ENCODE results near the gene EVX1.
A peak's percentile ranks its signal among the peaks of the same experiment; 100 is the strongest.

Gene EVX1

DNA sequence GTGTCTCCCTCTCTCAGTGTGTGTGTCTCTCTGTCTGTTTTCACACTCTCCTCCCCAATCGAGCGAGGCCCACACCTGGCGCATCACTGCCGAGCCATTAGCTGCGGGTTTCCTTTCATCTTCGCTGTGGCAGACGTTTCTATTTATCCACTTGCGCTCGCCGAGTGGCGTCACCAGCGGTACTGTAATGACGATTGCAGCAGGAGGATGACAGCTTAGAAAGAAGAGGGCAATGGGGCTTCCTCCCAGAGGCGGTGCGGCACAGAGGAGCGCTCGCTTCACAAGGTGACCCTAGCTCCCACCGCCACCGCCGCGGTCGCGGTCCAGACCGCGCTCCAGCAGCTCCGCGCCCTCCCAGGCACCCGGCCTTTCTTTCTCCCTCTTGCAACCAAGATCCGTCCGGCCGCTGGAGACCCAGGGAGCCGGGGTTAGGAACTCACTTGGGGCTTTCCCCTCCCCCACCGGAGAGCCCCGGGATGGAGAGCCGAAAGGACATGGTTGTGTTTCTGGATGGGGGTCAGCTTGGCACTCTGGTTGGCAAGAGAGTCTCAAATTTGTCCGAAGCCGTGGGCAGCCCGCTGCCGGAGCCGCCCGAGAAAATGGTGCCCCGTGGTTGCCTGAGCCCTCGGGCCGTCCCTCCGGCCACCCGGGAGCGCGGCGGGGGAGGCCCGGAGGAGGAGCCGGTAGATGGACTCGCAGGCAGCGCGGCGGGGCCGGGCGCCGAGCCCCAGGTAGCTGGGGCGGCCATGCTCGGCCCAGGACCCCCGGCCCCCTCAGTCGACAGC, at the start of gene EVX1:
EVX1 (plus strand) TSS at position 248 of the 785 bp plus-strand sequence; CDS start at position 477, 229 bp downstream.
- peak; percentile 72 for DNase-seq

DNA sequence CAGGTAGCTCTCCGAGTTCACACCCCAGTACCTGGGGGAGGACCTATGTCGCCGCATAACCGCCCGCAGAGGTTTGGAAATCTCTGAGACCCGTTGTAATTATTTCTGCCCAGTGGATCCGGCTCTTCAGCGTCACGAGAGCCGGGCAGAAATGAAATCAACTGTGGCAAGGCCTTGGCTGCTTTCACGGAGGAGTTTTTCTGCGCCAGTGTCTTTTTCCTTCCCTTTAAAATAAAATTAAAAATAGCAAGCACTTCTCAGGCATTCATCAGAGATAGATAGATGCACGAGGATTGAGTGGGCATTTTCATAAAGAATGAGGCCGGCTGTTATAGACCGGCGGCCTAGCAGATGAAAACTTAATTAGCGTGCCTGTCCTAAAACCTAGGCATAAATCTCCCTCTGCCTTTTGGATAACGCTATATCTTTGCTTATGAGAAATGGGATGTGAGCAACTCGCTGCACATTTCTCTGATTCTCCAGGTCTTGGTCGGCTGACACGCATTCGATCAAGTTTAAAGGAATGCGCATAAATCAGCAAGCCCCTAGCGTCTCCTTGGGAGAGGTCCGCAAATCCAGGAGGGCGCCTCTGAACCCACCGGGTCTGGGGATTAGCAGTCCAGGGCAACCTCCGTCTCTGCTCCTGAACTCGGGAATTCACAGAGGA, 49.1 kb upstream of the EVX1 start:
- peak; percentile 69 for DNase-seq

DNA sequence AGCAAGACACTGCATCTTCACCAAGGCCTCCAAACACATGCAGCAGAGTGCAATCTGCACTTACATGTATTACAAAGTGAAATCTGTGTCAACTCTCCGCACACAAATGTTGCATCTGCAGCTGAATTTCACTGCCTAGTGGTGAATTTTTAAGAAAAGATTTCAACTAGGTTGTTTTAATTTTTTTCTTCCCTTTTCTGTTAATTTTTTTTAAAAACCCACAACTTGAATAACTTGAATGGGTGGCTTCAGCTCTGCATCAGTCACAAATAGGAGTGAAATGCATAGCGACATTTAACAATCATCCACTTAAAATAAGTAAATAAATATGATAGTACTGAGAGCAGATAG, 48.6 kb upstream of the EVX1 start:
- no peak for DNase-seq

DNA sequence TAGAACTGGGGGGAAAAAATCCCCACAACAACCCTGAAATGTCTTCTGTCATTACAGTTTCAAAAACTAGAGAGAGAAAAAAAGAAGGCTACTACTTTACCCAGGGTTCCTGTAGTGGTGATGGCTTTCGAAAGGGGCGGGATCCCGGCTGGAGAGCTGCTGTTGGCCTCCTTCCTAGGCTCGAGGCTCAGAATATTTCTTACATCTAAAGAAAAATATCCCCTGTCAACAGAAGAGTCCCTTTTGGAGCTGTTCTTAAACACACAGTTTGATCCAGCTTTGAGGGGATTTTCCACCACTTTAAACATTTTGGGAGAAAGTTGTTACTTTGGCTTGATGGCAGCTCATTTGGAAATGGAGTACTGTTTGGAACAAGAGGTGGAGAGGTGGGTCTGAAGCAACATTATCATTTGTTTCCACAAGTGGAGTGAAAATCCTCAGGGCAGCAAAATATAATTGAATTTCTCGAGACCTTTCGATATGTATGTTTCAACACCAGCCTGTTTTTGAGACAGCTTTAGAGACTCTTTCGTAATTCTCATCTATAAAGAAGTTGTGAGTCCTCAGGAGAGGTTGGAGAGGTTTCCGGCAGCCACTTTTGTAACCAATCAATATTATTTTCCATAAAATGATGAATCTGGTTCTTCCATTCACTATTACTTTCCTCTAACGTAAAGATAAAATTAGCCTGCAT, 47.8 kb upstream of the EVX1 start:
- no peak for DNase-seq

DNA sequence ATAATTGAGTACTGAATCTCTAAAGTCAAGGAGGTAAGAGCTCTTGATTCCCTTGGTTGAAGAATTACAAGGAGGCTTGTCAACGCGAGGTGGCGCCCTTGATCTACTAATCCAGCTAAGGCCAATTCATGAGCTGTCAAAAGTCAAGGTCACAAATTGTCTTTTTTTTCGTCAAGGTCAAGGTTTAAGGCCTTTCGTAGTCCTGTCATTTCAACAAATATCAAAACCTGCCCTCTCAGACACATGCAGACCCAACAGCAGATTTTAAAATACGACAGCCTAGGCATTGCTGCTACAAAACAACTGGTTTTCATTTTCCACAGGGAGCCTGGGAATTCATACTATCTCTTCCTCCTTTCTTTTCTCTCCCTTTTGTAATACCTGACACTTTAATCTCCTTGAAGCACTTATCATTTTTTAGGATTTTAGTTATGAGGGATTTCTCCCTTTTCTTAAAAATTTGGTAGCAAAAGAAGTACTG, 46.3 kb upstream of the EVX1 start:
- peak; percentile 83 for DNase-seq

DNA sequence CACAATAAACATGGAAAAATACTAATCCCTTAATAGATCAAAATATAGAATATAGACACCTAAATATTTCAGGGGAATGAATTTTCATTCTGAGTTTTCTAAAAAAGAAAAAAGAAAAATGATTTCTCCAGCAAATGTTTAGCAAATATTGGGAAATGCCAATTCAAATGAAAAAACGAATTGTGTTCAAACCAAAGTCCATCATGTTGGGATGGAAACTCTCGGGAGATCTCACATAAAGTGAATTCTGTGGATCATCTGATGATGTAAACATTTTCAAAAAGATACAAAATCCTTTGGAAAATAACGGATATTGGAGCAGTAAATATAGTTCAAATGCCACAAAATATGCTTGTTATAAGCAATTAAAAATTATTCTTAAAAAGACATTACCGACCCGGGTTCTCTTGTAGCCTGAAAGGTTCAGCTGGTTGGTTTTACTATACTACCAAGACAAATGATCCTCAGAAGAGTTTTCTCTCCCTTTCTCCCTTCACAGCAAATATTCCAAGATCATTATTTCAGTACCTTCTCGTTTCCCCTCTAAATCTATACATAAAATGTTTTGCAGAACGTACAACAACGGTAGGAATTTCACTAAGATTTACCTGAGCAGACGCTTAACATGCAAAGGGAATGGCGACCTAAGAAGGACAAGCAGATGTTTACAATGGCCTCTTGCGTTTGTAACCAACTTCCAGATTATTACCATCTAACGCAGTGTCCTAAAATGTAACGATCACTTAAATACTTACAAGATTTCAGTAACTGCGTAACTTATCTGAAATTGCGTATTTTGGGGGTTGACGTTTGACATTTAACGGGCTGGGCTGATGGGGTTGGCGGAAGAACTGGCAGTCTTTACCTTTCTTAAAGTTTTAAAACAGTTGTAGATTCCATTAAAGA, 45.2 kb upstream of the EVX1 start:
- no peak for DNase-seq

DNA sequence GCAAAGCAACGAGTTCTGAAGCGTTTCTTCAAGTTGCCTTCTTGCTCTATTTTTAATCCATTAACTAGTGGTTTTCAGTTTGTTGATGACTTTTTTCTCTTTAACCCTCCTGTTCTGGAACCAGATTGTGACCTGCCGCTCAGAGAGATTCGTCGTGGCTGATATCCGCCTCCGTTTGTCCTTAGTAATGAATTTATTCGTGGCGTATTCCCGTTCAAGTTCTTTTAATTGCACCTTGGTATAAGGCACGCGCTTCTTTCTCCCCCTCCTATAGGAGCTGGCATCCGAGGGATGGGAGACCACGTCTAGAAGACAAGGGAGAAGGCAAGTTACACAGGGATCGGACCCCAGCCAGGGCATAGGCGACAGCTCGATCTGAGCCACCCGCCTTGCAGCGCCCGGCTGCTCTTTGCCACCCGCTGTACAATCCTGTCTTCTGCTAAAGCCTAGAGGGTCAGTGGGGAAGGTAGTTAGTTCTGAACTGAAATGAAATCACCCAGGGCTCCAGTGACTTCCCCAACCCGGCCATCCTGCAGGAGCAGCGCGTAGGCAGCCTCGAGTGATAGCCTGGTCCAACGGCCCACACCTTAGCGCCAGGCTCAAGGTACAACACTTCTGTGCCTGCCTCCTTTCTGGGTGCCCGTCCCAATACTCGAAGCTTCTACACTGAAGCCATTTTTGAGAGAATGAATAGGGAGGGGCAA, 44.3 kb upstream of the EVX1 start:
- peak; percentile 66 for DNase-seq

DNA sequence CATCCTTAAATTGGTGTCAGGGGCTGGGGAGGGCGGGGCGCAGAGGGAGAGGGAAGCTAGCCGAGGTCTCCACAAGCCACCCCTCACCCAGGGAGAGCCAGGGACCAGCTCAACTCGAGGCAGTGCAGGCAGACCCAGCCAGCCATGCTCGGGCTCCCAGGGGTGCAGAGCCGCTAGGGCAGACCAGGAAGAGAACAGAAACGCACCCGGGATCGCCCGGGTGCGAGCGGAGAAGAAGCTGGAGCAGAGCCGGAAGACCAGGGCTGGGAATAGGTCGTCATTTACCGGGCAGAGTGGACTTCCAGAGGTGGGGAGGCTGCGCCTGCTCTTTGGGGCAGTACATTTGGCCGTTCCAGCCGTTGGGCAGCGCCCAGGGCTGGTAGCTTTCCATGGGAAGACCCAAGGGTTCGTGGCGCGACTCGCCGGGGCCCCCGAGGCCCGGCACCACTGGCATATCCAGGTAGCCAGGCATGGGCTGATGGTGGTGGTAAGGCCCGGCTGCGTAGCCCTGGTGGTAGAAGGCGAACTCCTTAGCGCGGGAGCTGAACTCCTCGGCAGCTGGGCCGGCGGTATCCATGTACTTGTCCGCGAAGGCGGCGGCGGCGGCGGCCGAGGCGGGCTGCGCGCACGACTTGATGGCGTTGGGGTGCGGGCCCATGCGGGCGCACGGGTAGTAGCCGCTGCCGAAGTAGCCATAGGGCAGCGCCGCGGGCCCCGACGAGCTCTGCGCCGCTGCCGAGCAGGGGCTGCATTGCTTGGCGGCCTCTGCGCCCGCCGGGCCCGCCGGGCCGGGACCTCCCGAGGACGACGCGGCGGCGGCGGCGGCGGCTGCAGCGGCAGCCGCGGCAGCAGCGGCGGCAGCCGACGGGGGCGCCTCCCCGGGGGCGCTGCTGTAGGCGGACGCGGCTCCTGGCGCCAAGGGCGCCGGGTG, 43.5 kb upstream of the EVX1 start:
- peak; percentile 72 for DNase-seq

DNA sequence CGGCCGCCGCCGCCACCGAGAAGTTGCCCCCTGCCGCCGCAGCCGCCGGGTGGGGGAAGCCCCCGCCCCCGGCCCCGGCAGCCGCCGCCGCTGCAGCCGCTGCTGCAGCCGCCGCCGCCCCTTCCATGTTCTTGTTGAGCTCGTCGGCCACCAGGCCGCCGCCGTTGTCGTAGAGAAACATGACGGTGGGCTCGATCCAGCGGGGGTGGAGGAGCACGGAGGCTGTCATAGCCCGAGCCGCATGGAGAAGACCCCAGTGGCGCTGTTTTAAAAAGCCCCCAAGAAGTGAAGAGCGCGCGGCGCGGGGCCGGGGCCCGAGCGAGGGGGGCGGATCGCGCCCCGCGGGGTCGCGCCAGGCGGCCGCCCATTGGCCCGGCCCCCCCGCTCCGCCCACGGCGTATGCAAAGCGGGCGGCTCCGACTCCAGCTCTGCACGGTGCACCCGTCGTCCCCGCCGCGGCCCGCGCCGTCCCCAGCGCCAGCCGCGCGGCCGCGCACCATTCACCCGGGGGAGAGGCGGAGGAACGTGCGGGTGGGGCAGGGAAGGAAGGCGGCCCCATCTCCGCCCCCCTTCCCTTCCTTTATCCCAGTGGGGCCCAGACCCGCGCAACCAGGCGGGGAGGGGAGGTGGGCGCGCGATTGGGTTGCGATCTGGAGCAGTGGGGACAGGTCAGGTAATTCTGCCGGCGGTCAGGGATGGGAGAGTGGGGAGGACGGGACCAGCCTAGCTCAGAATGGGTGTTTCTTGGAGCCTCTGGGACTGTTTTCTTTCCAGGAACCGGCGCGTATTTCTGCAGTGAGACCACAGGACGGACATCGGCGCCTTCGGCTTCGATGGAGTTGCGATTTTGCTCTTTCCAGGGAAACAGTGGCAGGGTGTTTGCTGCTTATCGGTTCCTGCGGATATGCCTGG, 42.5 kb upstream of the EVX1 start, which contains the start of gene HOXA13:
HOXA13 (minus strand) TSS at position 243 of the 912 bp plus-strand sequence; CDS start at position 229, 14 bp downstream.
- peak; percentile 63 for DNase-seq

DNA sequence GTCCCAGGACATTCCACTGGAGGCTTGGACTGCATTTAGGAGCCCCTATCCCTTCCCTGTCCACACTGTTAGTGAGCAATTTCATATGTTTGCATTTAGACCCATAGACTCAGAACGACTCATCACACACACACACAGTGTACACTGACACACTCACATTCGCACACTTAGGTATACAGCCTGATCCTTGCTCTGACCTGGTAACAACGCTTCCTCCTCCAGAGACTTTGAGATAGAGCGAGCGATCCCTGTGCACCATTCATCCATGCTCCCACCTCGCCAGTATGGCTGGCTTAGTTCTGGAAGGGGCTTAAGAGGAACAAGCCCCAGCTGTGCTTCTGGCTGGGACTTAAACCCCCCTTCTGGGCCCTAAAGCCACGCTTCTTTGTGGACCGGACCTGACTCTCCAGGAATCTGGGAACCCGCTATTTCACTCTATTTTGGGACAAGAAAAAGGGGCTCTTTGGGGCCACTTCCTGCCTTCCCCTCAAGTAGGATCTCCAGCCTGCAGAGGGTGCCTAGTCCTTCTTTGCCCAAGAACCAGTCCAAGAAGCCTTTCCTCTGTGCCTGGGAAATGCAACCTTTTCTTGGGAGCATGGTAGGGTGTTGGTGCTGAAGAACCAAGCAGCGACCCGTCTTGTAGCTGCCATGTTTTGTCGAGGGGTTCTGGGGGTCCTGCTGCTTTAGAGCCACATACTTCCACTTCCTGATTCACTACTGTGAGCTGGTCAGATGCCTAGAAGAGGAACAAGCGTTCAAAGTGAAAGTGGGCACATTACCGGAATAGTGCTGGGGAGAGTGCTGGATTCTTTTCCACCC, 41.6 kb upstream of the EVX1 start:
- peak; percentile 56 for DNase-seq

DNA sequence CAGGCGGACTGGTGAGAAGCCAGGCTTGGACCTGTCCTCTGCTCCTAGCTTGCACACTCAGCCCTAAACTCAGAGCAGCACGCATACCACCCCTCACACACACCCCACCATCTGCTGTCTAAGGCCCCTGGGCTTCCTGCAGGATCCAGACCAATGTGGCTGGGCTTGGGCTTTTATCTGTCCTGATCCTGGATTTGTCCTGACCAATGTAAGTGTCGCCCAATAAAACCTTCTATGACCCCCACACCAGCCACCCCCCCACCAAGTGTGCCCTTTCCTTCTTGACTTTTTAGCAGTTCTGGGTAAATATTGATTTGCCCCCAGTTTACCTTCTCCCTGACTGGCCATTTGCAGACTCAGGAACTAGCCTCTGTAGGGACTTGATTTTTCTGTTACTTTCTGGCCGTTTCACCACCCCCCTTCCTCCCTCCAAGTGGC, 41.0 kb upstream of the EVX1 start:
- DNase-seq = peak; percentile 57

DNA sequence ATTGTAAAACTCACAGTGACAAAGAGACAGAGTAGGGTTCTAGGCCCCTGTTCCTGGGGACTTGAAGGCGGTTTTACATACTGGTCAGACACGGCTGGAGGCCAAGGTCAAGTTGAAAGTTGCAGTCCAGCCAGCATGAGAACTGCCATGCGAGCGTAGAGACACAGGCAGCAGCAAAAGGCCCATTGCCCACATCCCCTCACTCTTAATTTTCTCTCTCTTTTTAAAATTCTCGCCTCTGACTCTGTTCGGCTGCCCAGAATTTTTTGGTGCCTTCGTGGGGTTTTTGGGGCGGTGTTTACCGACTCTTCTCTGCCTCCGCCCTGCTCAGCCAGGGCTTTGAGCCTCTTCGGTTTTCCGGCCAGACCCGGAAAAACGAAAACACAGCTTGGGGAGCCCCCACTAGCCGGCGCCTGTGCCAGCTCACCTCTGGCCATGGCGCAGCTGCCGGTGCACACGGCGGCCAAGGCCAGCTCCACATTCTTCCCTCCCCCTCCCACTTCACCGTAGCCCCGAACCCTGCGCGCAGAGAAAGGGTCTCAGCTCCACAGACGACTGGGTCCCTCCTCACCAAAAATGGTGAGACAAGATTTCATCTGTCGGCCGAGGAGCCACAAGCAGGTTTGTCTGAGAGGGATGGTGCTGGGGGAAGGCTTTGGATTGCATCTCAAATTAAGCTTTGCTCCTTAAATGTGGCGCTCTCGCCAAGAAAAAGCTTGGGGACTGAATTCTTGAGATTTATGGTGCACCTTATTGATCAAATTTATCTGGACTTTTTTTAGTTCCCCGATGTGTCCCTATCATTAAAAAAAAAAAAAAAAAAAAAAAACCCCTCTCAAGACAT, 40.4 kb upstream of the EVX1 start:
- DNase-seq = peak; percentile 75

DNA sequence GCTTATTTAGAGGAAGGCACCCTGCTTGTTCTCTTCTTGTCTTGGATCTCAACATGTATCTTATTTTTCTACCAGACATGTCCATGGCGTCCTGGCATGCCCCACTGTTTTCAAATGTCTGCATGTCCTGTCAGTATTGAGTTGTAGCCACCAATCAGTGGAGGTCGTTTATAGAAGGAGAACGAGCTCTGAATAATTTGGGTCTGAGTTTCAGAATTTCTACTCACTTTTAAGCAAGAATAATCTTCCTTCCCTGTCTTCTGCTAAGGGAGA, 39.8 kb upstream of the EVX1 start:
- DNase-seq = no peak

DNA sequence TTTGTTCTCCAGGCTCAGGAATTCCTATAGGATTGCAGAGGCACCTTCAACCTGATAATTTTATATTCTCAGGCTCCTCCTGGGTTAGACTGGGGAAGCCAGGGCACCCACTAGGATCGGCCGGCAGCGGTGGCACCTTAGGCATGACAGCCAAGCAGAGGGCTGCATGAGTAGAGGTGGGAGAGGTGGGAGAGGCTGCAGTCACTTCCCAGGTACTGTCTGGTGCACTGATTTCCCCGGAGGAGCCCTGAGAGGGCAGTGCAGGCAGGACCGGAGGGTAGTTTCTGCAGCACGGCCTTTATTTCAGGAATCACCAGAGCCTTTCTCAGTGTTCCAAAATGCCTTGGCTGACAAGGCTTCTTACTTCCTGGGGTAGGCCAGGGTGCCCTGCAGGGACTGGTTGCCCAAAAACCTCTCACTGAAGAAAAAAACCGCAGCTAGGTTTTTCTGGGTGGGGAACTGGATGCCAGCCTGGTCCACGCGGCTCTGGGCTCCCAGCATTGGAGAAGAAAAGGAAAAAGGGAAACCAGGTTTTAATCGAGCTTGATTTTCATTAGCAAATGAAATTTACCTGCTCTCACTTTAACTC, 39.1 kb upstream of the EVX1 start:
- DNase-seq = no peak

DNA sequence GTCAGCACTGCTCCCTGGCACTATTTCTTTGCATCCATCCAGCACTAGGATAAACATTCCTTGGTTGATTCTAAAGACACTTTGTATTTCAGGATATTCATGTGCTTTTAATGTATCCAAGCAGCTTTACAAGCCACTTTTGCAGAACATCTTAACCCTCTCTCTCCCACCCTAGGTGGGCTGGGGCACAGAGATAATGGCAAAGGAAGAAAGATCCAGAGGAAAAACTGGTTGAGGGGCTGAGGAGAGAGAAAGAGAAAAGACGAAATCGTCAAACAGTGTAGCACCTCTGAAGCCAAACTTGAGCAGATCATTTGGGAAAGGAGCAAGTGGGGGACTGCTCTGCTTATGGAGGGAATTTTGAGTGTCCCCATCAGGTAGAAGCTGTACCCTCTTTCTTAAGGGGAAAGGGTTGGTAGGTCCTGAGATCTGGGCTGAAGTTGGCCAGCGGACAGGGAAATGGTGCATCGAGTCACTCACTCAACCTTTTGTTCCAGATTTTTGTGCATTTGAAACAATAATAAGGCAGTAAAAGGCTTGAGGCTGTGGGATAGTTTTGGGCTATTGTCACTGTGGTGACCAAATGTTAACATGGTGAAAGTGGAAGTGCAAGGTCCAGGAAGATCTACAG, 38.5 kb upstream of the EVX1 start:
- DNase-seq = no peak

DNA sequence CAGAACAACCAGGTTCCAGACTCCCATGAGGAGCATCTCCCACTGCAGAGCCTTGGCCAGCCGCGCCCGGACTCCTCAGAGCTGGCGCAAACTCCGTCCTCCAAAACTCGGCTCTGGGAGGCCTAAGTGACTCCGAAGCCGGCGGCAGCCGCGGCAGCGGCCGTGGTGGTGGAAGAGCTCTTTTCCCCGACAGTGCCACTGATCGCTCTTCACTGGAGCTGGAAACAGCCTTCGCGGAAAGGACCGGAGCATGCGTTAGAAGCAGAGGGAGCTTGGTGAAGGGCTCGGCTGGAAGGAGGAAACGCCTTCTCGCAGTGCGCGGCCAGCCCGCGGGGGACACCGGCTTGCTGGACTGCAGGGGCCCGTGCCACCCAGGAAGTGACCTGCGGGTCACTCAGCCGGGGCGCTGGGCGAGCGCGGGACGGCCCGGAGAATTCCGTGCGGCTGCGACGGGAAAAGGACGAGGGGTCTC, 37.7 kb upstream of the EVX1 start:
- DNase-seq = peak; percentile 76
